Ramos (cell line): Measurements from ENCODE around the gene CDKAL1.
"Not testable (repeated sequence)": the region's sequence is repeated elsewhere in the genome, so short reads cannot be mapped to it uniquely, and the experiment has no call there.

Source experiments
- in situ Hi-C: fragments of 300-500 bp; cut with MboI; formaldehyde crosslinking; loops from one replicate; pipeline ENCODE4 v1.14.3; 2022; ENCODE audit warnings: low sequenced_read_pairs; ENCODE audit not compliant: unreplicated experiment

The CDKAL1 gene

GRCh38 chr6:21241231-21242130, 707.2 kb downstream of the CDKAL1 start:
- in situ Hi-C loops = no loop called here

- in situ Hi-C loops = no loop called here
These were observed 710.7 kb downstream of the CDKAL1 start for GRCh38 chr6:21244897-21245470.

- in situ Hi-C loops = no loop called here
These were observed 711.2 kb downstream of the CDKAL1 start for GRCh38 chr6:21245488-21245887.

- in situ Hi-C loops = no loop called here
These were observed 711.8 kb downstream of the CDKAL1 start for GRCh38 chr6:21246075-21246474.

- in situ Hi-C loops = not testable (repeated sequence)
These were observed 720.2 kb downstream of the CDKAL1 start for GRCh38 chr6:21254460-21254859.

GRCh38 chr6:21256197-21256596, 721.9 kb downstream of the CDKAL1 start:
- in situ Hi-C loops = no loop called here

GRCh38 chr6:21257125-21257524, 722.9 kb downstream of the CDKAL1 start:
- in situ Hi-C loops = no loop called here

- in situ Hi-C loops = no loop called here
These were observed 724.4 kb downstream of the CDKAL1 start for GRCh38 chr6:21258665-21259064.

- in situ Hi-C loops = no loop called here
These were observed 725.4 kb downstream of the CDKAL1 start for GRCh38 chr6:21259660-21260059.

- in situ Hi-C loops = no loop called here
These were observed 728.2 kb downstream of the CDKAL1 start for GRCh38 chr6:21262504-21262903.

- in situ Hi-C loops = no loop called here
These were observed 729.5 kb downstream of the CDKAL1 start for GRCh38 chr6:21263531-21264287.

- in situ Hi-C loops = no loop called here
These were observed 730.2 kb downstream of the CDKAL1 start for GRCh38 chr6:21264288-21265033.

- in situ Hi-C loops = no loop called here
These were observed 730.9 kb downstream of the CDKAL1 start for GRCh38 chr6:21265034-21265729.

GRCh38 chr6:21265730-21266044, 731.4 kb downstream of the CDKAL1 start:
- in situ Hi-C loops = no loop called here

GRCh38 chr6:21270636-21271201, 736.5 kb downstream of the CDKAL1 start:
- in situ Hi-C loops = no loop called here

- in situ Hi-C loops = no loop called here
These were observed 737.3 kb downstream of the CDKAL1 start for GRCh38 chr6:21271428-21272155.

- in situ Hi-C loops = no loop called here
These were observed 739.2 kb downstream of the CDKAL1 start for GRCh38 chr6:21273451-21273850.

GRCh38 chr6:21274851-21275250, 740.6 kb downstream of the CDKAL1 start:
- in situ Hi-C loops = no loop called here
